ENCODE measurements around the gene DAZAP2. TPM values are rescaled to one million over a fixed set of nuclear protein-coding genes. Genes with fewer than 3 reads are reported as not detected.

DAZAP2 gene
- polyA plus RNA-seq, 1 donor (not counting 4 experiments of a cell fraction or from before 2014, with no cell fraction given), result 199 TPM

GRCh38 chr12:51224625-51225024 is 14.0 kb upstream of the DAZAP2 start:
- Histone ChIP-seq H2AFZ (ENCODE audit: control insufficient read depth, low read length) (no peak overlapping the region), H3K27me3 (ENCODE audit: control insufficient read depth, extremely low read depth, insufficient read depth, low read length) (no peaks in the 10 kb centered on the region), H3K36me3 (ENCODE audit: control insufficient read depth in 2 of 2, extremely low read depth in 1 of 2, insufficient read depth in 2 of 2, low read length in 2 of 2) (no peaks in the 10 kb centered on the region), H4K20me1 (ENCODE audit: control insufficient read depth, extremely low read depth, insufficient read depth, low read length) (no peaks in the 10 kb centered on the region), H3K27ac (ENCODE audit: control insufficient read depth, insufficient read depth, low read length) (no peak overlapping the region), H3K9me3 (ENCODE audit: control insufficient read depth, low read depth, low read length) (no peaks in the 10 kb centered on the region), H3K4me2 (ENCODE audit: control insufficient read depth, extremely low read depth, insufficient read depth, low read depth, low read length) (no peak overlapping the region), H3K4me1 (ENCODE audit: control insufficient read depth, extremely low read depth, insufficient read depth, low read length) (no peaks in the 10 kb centered on the region), H3K79me2 (ENCODE audit: control insufficient read depth, insufficient read depth, low read length) (no peaks in the 10 kb centered on the region), H3K4me3 (ENCODE audit: control insufficient read depth in 2 of 3, extremely low read depth in 1 of 3, insufficient read depth in 2 of 3, low read depth in 1 of 3, low read length in 3 of 3) (no peak overlapping the region), H3K9me1 (ENCODE audit: control insufficient read depth, extremely low read depth, insufficient read depth, low read length) (no peaks in the 10 kb centered on the region), H3K9ac (ENCODE audit: control insufficient read depth, extremely low read depth, insufficient read depth, low read length) (no peak overlapping the region)
- DNase-seq (ENCODE audit: low read depth, low spot score), result no peak
- TF ChIP-seq EZH2 (IDR thresholded peaks at IDR 0.05; ENCODE audit: low read length), result no peak
- TF ChIP-seq CTCF (optimal IDR thresholded peaks at IDR 0.05 in 1 of 3, IDR thresholded peaks at IDR 0.05 in 1 of 3, conservative IDR thresholded peaks at IDR 0.05 in 1 of 3; ENCODE audit: extremely low read depth in 1 of 3, insufficient read depth in 2 of 3, low read length in 3 of 3), result no peak
- dilution Hi-C loops (cut with MboI; ENCODE audit: extremely low pct_ligation_motif_present, low sequenced_read_pairs), result no loop called here
- FAIRE-seq, result no peak

- Histone ChIP-seq H3K9me1 (ENCODE audit: control insufficient read depth, extremely low read depth, insufficient read depth, low read length) (no peaks in the 10 kb centered on the region), H3K9ac (ENCODE audit: control insufficient read depth, extremely low read depth, insufficient read depth, low read length) (no peak overlapping the region), H2AFZ (ENCODE audit: control insufficient read depth, low read length) (no peak overlapping the region), H3K27ac (ENCODE audit: control insufficient read depth, insufficient read depth, low read length) (no peak overlapping the region), H4K20me1 (ENCODE audit: control insufficient read depth, extremely low read depth, insufficient read depth, low read length) (no peaks in the 10 kb centered on the region), H3K9me3 (ENCODE audit: control insufficient read depth, low read depth, low read length) (no peaks in the 10 kb centered on the region), H3K4me1 (ENCODE audit: control insufficient read depth, extremely low read depth, insufficient read depth, low read length) (no peaks in the 10 kb centered on the region), H3K4me2 (ENCODE audit: control insufficient read depth, extremely low read depth, insufficient read depth, low read depth, low read length) (no peak overlapping the region), H3K4me3 (ENCODE audit: control insufficient read depth in 2 of 3, extremely low read depth in 1 of 3, insufficient read depth in 2 of 3, low read depth in 1 of 3, low read length in 3 of 3) (no peak overlapping the region), H3K27me3 (ENCODE audit: control insufficient read depth, extremely low read depth, insufficient read depth, low read length) (no peaks in the 10 kb centered on the region), H3K36me3 (ENCODE audit: control insufficient read depth in 2 of 2, extremely low read depth in 1 of 2, insufficient read depth in 2 of 2, low read length in 2 of 2) (no peaks in the 10 kb centered on the region), H3K79me2 (ENCODE audit: control insufficient read depth, insufficient read depth, low read length) (no peaks in the 10 kb centered on the region)
- dilution Hi-C loops (cut with MboI; ENCODE audit: extremely low pct_ligation_motif_present, low sequenced_read_pairs), result no loop called here
- FAIRE-seq (no peak), DNase-seq (ENCODE audit: low read depth, low spot score) (no peak)
- TF ChIP-seq EZH2 (IDR thresholded peaks at IDR 0.05; ENCODE audit: low read length) (no peak), CTCF (optimal IDR thresholded peaks at IDR 0.05 in 1 of 3, IDR thresholded peaks at IDR 0.05 in 1 of 3, conservative IDR thresholded peaks at IDR 0.05 in 1 of 3; ENCODE audit: extremely low read depth in 1 of 3, insufficient read depth in 2 of 3, low read length in 3 of 3) (no peak)
Observed at GRCh38 chr12:51225234-51225633, 13.4 kb upstream of the DAZAP2 start.

Measured in keratinocyte (primary cell).